ENCODE results near the gene GATB.

GATB gene

DNA sequence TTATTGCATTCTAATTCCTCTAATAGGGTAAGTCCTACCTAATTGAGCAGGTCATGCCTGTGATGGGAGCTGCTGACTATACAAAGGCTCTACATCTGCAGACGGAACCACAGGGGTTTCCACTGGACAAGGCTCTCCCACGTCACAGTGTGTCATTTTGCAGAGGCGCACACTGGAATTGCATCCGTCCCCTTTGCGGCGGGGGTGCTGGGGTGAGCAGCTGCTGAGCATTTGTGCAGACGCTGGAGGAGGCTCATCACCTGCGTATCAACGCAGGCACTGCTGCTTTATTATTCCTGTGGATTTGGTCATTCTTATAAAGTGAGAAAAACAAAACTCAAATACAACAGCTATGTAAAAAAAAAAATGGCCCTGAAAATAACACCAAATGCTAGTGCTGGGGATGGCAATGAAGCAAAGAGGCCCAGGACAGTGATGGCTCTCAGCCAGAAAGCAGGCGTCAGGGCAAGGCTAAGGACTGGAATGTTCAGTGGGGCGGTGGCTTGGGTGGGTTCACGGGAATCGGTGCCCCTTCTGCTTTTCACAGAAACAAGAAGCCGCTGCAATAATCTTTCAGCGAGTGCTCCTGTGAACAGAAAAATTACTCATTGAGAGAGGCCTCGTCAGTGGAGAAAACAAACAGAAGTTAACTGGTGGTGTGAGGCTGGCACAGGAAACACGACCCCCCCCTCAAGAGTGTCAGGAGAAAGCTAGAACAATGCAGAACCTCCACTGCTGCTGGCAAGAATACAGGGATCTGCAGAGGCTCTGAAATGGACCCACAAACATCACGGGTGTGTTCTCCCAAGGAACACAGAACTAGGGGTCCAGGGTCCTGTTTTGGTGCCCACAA is 67.8 kb downstream of the GATB start:
- DNase-seq, result no peak

DNA sequence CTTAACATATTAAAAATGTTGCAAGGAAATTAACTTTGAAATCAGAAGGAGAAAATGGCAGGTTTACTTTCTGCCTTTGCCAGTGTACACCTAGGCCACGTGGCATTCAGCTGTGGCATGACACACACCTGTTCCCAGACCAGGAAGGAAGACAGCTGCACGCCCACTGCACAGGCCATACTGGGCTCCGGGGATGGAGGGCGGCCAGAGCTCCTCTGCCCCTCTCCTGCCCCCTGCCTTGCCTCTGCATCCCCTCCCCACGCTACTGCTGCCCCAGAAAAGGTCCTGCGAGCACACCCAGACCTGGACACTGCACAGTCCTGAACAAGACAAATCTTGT is 68.4 kb downstream of the GATB start:
- no peak for DNase-seq

DNA sequence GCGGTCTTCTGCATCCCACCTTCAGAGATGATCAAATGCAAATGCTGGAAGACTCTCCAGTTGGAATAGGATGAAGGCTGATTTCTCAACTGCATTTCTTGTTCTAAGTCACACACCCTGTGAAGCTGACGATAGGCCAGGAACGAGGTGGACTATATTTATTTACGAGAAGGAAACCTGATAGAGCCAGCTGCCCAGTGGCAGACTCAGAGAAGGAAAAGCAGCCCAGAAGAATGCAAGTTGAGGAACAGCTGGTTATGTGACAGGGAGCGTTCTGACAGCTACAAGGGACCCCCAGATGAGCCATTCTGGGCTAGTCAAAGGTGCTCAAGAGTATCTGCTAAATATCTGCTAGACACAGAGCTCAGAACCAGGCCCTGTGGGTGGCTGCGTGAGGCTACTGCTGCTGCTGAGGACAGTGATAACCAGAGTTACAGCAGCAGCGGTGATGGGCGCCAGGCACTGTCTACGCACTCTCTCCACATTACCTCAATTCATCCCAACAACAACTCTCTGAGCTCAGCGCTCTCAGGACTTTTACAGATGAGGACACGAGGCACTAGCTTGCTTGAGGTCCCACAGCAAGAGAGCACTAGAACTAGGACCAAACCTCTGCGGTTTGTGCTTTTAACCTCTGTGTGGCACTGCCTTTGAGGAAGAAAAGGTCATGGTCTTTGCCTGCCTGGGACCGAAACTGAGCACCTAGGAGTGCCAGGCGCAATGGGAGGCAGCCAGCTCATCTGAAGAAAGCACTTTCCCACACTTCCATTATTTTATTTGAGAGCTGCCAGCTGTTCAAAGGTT is 69.0 kb downstream of the GATB start:
- no peak for DNase-seq

DNA sequence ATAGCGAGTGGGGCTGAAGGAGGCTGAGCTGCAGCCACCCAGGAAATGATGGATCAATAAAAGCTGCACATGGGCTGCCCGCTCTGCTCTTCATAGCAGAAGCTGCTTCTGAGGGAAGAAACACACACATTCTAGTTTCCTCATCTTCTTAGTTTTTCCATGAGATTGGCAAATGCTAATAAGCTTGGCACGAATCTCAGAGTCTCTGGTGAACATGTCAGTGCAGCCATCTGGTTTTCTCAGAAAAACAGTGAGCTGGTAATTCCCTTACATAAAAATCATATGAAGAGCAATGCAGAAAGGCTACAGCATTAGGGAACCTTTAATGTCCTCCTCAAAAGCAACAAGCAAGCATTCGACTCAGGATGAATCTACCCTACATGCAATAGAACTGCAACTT is 69.9 kb downstream of the GATB start:
- no peak for DNase-seq

DNA sequence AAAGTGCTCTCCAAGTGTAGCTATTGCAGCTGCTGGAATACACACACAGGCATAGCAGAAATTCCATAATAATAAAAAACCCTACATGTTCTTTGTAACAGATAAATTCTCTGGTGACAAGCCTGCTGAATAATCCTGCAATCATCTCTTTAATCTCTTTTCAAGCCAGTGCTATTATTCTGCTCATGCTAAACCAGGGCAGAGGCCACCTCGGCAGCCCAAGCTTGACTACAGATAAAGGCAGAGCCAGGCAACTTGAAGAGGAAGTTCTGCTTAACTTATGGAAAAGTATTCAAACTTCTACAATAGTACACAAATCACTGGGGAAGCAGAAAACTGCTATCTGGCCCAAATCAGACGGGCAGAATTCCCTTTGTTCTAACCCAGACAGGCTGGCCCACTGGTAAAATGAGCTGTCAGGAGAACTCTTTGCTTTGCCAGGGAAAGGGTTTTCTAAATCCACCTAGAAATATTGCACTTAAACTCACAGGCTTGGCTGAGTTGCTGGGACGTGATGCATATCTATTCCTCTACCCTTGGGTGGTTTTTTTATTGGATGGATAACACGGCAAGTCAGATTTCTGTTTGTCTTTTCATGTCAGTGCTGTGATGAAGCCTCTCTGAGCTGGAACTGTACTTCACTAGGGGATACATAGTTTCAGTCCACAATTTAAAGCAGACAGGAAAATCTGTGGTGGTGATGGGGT is 70.5 kb downstream of the GATB start:
- no peak for DNase-seq

DNA sequence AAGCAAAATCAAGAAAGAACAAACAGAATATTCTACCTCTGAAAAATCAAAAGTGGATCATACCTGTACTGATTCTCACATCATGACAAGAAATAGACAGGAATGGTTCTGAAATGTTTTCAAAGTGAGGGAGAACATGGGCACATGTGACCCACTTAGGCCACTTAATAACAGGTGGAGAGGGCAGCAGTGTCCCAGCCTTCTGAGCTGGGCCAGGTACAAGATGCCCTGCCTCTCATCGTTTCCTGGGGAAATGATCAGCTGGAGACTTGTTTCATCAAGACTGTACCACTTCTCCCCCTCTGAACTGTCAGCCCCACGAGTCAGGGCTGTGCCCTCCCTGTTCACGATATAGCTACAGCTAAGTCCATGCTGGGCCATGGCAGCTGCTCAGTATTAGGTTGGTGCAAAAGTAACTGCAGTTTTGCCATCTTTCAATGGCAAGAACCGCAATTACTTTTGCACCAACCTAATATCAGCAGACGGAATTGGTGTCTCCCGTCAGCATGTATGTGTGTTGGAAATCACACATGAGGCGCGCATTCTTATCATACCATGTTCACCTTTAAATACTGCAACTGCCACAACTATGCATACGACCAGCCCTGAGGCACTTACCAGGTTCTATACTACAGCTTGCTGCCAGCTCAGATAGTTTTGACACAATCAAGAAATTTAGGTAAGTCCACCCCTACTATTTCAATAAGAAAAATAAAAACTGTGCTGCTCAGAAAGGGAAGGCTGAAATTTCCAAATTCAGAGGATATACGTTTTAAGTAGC is 71.4 kb downstream of the GATB start:
- DNase-seq, result no peak

DNA sequence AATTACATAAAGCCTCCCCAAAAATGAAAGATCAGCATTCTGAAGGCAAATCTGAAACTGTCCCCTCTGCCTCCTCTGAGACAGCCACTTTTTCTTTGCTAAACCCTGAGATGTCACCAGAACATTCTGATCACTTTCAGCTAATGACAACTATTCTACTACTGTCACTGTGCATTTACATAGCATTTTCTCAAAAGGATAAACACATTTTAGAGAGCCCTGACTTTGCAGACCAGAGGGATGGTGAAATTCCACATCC is 72.1 kb downstream of the GATB start:
- DNase-seq, result no peak

DNA sequence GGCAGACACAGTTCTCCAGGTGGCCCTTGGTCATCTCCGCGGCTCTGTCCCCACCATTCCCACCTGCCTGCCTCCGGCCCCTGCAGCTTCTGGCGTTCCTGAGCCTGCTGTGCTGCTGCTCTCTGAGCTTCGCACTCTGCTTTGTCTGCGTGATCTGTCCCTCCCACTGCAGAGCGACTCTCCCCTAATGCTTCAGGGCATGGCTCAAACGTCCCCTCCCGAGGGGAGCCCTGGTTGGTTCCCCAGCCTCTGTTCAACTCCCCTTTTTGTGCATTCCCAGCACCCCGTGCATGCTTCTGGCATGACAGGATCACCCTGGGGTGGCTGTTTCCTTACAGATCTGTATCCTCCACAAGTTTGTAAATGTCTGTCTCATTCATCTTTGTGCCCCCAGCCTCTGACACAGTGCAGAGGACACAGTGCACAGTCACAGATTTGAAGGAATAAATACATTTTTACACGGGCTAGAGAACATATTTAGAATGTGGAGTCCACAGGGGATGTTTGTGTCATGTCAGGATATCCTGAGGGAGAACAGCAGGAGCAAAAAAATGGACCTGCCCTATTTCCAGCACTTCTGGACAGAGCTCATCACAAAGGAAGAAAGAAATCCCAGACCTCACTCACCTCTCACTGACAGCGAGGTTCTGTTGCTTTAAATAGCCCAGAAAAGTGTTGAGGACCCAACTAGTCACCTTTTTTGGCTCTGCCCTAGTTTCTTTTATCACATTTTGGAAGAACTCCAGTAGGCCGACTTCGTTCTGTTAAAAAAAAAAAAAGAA is 72.6 kb downstream of the GATB start:
- DNase-seq, result no peak

DNA sequence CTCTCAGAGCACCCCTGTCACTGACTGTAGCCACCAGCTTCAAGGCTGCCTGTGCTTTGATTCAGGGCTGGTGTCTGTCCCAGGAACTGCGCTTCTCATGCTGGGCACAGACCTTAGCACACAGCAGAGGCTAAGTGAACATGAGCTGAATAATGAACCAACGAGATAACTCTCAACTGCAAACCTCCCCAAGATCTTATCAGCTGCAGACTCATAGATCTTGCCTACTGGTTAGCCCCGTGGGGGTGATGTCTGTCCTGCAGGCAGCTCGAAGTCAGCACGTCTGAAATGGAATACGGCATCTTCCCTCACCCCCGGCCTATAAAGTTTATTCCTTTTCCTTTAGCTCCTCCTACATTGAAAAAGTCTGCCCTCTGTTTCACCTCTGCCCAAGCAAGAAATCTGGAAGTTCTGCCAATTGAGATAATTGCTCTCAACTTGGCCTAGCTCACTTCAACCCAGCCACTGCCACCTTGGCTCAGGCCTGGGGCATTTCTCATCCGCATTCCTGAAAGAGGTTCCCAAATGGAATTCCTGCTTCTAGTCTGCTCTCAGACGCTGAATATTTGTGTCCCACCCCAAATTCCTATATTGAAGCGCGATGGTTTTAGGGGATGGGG is 73.7 kb downstream of the GATB start:
- no peak for DNase-seq

DNA sequence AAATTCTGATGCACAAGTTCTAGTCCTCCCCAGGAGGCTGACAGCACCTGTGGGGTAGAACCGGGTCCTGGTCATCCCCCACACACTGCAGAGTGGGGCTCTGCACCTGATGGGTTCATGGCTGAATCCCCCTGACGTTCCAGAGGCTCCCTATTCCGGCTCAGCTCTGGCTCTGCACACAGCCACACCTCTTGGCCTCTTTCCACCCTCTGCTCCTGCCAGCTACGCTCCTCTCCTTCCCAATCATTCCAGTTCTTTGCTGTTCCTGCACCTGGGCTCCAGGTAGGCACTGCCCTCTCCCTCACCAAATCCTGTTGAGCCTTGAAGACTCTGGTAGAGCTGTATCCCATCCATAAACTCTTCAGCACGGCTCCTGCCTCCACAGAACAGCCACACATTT is 75.5 kb downstream of the GATB start:
- DNase-seq, result no peak

DNA sequence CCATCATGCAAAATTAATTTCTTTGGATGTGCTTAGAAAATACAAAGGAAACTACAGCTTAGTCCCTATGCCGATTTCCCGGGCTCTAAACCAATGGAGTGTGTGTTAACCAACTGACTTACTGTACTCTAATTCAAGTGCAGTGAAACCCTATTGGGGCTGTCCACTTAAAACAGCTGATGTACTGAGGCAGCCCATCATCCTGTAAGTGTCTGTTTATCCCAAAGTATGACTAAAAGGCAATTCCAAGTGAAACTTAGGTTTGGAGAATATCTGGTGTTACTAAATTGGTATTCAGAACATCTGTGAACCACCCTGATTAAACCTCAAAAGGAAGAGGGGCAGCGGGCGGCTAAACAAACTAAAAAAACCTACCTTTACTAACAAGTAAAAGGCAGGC is 79.7 kb downstream of the GATB start:
- no peak for DNase-seq

DNA sequence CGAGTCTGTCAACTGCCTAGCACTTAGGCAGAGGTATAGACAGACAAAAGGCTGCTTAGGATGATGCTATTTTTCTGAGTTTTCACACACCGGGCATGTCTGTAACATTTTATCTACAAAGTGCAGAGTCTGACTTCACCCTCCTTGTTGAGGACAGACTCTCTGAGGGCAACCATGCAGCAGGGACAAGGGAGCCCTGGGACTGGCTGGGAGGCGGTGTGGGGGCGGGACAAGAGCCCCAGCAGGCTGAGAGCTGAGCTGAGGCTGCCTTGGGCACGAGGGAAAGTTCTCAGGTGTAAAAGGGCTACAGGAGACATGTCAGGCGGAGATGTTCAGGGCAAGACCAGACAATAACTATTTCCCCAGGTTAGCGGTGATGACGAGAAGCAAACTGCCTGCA is 81.6 kb downstream of the GATB start:
- no peak for DNase-seq

DNA sequence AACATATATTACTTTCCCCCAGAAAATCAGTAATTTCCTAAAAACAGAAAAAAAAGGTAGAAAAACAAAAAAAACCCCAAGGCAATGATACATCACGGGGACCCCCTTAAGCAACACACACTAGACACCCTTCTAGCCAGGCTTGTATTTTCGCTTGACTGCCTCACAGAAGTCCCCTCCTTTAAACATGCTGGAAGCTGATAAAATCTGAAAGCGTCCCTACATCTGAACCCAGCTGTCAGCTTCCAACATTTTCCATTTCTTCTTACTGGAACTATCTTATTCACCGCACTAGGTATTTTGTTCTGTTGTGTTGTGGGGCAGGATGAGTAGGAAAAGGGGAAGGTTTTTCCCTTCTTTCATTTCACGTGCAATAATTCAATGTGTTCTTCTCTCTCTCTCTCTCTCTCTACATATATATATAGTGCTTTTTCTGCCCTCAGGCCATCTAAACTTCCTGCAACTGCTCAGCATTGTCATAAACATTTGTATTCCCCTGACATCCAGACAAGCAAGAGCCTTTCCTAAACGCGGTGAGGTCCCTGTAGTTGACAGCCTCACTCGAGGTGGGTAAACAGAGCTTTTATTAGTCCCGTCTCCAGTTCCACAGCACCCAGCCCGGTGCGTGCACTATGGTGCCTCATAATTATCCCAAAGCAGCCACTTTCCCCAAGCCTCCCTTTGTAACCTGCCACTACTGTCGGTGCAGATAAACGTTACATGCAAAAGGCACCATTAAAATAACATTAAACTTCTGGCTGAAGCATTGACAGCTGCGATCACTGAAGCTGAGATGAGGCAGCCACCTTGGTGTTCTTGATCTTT is 82.5 kb downstream of the GATB start:
- no peak for DNase-seq

DNA sequence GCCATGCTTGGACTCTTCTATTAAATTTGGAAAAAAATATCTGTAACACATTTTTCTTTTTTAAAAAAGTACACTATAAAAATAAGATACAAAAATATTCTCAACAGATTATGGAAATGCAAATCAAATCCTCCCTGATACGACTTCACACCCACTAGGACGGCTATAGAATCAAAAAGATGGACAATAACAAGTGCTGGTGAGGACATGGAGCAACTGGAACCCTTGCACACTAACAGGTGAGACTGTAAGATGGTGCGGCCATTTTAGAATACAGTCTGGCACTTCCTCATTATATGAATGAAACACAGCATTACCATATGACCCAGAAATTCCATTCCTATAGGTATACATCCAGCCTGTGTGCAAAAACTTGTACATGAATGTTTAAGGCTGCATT is 83.6 kb downstream of the GATB start:
- no peak for DNase-seq

DNA sequence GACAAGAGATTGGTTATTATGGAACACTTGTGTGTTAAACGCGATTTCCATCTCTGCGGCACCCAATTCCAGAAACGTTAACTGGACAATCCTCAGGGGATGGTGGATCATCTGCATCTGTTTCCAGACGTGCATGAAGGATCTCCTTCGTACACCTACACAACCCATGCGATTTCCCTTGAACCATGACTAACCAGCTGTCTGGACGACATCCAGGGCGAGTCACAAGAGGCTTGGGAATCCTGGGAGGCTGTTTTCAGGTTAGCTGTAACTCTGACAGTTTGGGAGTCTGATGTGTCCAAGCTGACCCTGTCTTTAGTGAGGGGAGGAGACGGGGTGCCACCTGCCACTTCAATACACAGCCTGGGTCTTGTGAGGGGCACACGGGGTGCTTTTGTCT is 84.5 kb downstream of the GATB start:
- DNase-seq, result no peak

DNA sequence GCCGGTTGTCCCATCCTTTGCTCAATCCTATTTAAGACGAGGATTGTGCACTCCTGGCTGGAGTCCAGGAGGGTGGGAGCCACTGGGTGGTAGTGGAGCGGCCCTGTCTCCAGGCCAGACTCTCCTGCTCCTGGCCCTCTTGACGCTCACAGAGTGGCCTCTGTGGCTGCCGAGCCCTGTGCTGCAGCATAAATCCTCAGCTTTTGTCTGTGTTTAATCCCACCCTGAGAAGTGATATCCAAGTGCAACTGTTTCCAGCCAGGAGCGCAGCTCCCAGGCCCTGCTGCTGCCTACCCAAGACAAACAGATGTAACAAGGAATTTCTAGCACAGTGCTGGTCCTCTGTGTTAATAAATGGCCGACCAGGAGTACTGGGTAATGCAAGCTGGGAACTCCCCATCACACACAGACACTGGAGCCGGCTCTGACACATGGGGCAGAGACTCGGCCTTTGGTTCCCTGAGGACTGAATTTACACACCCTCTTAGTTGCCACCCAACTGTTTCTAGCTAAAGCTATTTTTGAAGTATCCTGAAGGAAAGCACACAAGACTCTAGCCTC is 85.3 kb downstream of the GATB start:
- no peak for DNase-seq

DNA sequence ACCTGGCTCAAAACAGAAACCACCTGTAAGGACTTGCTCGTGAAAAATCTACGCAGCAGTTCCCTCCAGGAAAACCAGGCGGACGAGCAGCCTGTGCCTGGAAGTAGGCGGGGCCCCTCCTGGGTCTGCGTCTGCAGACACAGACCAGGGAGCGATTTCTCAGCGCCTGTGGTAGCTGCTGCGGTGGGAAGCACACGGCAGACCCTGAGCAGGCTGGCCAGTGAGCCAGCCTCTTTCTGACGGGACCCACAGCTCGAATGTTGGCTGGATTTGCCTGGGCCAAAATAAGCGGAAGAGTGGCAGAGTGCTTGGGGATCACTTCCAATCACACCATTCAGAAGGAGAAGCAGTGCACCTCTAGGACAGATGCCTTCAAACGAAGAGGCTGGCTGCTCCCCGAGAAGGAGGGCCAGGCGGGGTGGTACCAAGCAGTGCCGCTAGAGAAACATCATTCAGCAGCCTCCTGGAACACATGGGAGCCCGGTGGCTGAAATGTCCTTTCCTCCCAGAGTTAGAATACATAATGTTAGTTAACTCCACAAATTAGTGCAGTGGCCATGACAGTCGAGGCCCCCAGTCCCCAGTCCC is 85.9 kb downstream of the GATB start:
- no peak for DNase-seq

DNA sequence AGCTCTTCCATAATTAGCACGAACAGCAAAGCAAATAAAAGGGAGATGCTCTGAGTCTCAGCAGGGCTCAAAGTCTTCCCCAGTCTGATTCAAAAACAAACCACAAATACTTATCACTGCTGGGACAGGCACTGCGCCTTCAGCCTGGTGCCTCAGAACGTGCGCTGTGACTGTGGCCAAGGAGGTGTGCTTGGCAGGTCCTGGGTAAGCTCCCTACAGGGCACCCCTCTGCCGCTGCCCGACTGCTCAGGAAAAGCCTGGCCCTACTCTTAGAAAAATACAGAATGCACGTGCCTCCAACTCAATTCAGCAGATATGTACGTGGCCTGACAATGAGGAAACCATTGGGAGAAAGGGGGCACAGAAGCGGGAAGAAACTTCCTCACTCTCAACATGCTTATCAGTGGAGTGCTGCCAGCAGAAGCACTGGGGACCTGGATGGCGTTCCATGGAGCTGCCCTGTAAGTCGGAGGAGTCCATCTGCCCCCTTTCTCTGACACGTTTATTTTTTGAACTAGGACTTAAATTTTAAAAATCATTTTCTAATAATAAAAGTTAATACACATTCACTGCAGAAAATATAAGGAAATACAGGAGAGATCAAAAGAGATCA is 86.8 kb downstream of the GATB start:
- DNase-seq, result no peak

DNA sequence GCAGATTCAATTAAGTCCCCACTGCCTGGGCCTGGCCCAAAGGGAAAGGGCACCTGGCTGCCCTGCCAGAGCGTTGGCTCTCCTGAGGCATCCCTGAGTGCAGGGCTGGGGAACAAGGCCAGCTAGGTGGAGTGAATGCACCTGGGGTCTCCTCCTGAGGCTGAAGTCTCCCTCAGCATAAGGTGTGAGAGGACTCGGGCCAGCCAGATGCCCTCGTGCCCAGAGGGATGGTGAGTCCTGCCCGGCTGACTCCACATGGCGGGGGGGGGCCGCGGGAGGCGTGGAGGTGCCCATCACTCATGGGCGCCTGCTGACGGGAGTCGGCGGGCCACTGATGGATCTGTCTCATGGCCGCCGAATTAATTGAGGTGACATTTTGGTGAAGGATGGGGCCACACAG is 87.8 kb downstream of the GATB start:
- no peak for DNase-seq

DNA sequence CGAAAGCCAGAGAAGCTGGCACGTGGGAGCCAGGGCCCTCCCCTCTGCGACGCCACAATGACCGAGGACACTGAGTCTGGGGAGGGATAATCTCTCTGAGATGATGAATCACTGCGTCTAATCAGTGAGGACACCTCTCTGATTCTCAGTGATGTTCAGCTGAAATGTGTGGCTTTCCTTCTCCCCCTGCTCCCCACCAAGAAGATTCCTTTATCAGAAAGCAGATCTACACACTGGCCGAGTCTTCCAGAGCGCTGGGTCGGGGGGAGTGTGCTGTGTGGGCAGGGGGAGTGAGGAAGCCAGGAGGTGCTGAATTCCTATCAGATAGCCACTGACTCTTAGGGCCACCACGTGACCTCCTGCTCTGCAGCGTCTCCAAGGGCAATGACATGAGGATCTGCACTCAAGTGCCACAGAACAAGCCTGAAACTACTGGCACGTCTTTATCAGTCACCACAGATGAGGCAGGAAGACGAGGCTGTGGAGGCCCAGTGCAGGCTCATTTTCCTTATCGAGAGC is 89.2 kb downstream of the GATB start:
- no peak for DNase-seq
